ENCODE measurements around the gene OR52N2. TPM values are rescaled to one million over a fixed set of nuclear protein-coding genes. Genes with fewer than 3 reads are reported as not detected.

OR52N2 gene
- total and polyA plus RNA-seq, 2 donors (not counting 1 experiment from before 2014, with no cell fraction given) = not detected

DNA sequence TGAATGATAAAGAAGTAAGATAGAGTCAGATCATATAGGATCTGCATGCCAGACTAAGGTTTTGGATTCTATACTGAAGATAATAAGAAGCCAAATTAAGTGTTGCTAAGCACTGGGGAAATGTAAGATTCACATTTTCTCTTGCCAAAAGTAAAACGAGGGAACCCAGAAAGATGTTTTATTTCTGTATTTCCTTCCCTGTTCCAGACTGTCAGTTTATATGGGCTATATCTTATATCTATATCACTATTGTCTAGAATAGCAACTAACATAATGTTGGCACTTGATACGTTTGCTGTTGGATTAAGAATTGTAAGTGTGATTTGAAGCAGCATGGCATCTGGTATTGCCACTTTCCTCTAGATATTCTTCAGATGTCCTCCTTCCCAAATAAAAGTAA, 24.7 kb downstream of the OR52N2 start:
- Histone ChIP-seq H3K27ac (ENCODE audit: insufficient read depth, low read length) (no peak overlapping the region), H3K4me1 (ENCODE audit: control insufficient read depth, extremely low read depth, insufficient read depth, low read length) (no peaks in the 10 kb centered on the region), H2AFZ (ENCODE audit: low read length) (no peak overlapping the region), H4K20me1 (ENCODE audit: control insufficient read depth, extremely low read depth, insufficient read depth, low read length) (no peaks in the 10 kb centered on the region), H3K79me2 (ENCODE audit: control insufficient read depth, insufficient read depth, low read length) (no peaks in the 10 kb centered on the region), H3K4me2 (ENCODE audit: extremely low read depth, insufficient read depth, low read length) (no peak overlapping the region), H3K9ac (ENCODE audit: insufficient read depth, low read length) (no peak overlapping the region), H3K36me3 (ENCODE audit: control insufficient read depth, insufficient read depth, low read length) (no peaks in the 10 kb centered on the region), H3K4me3 (replicated peaks in 1 of 4; ENCODE audit: control extremely low read depth in 1 of 4, insufficient read depth in 1 of 4, low read depth in 3 of 4, low read length in 4 of 4) (no peak overlapping the region), H3K27me3 (ENCODE audit: control insufficient read depth, insufficient read depth, low read length) (no peaks in the 10 kb centered on the region), H3K9me3 (ENCODE audit: control insufficient read depth, insufficient read depth, low read depth, low read length) (no peaks in the 10 kb centered on the region)
- no peak for TF ChIP-seq EZH2 (IDR thresholded peaks at IDR 0.05; ENCODE audit: low read length, missing control alignments)
- no peak for TF ChIP-seq CTCF (conservative IDR thresholded peaks at IDR 0.05 in 1 of 2, IDR thresholded peaks at IDR 0.05 in 1 of 2; ENCODE audit: low read depth in 1 of 2, low read length in 2 of 2)
- no peak for DNase-seq (ENCODE audit: low read depth in 2 of 2)

GRCh38 chr11:5837695-5838094, 29.0 kb downstream of the OR52N2 start:
- no peak overlapping the region for H3K4me3 ChIP-seq (replicated peaks in 1 of 4; ENCODE audit: control extremely low read depth in 1 of 4, insufficient read depth in 1 of 4, low read depth in 3 of 4, low read length in 4 of 4)
- H3K9me3 ChIP-seq (ENCODE audit: control insufficient read depth, insufficient read depth, low read depth, low read length) = no peaks in the 10 kb centered on the region
- no peaks in the 10 kb centered on the region for H3K36me3 ChIP-seq (ENCODE audit: control insufficient read depth, insufficient read depth, low read length)
- no peak overlapping the region for H3K9ac ChIP-seq (ENCODE audit: insufficient read depth, low read length)
- TF ChIP-seq EZH2 (IDR thresholded peaks at IDR 0.05; ENCODE audit: low read length, missing control alignments) (no peak), CTCF (conservative IDR thresholded peaks at IDR 0.05 in 1 of 2, IDR thresholded peaks at IDR 0.05 in 1 of 2; ENCODE audit: low read depth in 1 of 2, low read length in 2 of 2) (no peak)
- no peak for DNase-seq (ENCODE audit: low read depth in 2 of 2)
- no peaks in the 10 kb centered on the region for H4K20me1 ChIP-seq (ENCODE audit: control insufficient read depth, extremely low read depth, insufficient read depth, low read length)
- H3K4me1 ChIP-seq (ENCODE audit: control insufficient read depth, extremely low read depth, insufficient read depth, low read length) = no peaks in the 10 kb centered on the region
- no peak overlapping the region for H3K4me2 ChIP-seq (ENCODE audit: extremely low read depth, insufficient read depth, low read length)
- H3K79me2 ChIP-seq (ENCODE audit: control insufficient read depth, insufficient read depth, low read length) = no peaks in the 10 kb centered on the region
- no peaks in the 10 kb centered on the region for H3K27me3 ChIP-seq (ENCODE audit: control insufficient read depth, insufficient read depth, low read length)
- no peak overlapping the region for H2AFZ ChIP-seq (ENCODE audit: low read length)
- no peak overlapping the region for H3K27ac ChIP-seq (ENCODE audit: insufficient read depth, low read length)

GRCh38 chr11:5841797-5842196, 33.1 kb downstream of the OR52N2 start, which contains the start of gene OR52E6:
TSS of gene OR52E6 (minus strand) at chr11:5841897. CDS start at chr11:5841897, 0 bp downstream.
- Histone ChIP-seq H3K27me3 (ENCODE audit: control insufficient read depth, insufficient read depth, low read length) (no peaks in the 10 kb centered on the region), H3K9me3 (ENCODE audit: control insufficient read depth, insufficient read depth, low read depth, low read length) (no peaks in the 10 kb centered on the region), H3K79me2 (ENCODE audit: control insufficient read depth, insufficient read depth, low read length) (no peaks in the 10 kb centered on the region), H4K20me1 (ENCODE audit: control insufficient read depth, extremely low read depth, insufficient read depth, low read length) (no peaks in the 10 kb centered on the region), H3K4me1 (ENCODE audit: control insufficient read depth, extremely low read depth, insufficient read depth, low read length) (no peaks in the 10 kb centered on the region), H3K36me3 (ENCODE audit: control insufficient read depth, insufficient read depth, low read length) (no peaks in the 10 kb centered on the region), H3K4me3 (replicated peaks in 1 of 4; ENCODE audit: control extremely low read depth in 1 of 4, insufficient read depth in 1 of 4, low read depth in 3 of 4, low read length in 4 of 4) (no peak within 1 kb of the TSS), H3K27ac (ENCODE audit: insufficient read depth, low read length) (no peak within 1 kb of the TSS), H3K4me2 (ENCODE audit: extremely low read depth, insufficient read depth, low read length) (no peak within 1 kb of the TSS), H2AFZ (ENCODE audit: low read length) (no peak within 1 kb of the TSS), H3K9ac (ENCODE audit: insufficient read depth, low read length) (no peak within 1 kb of the TSS)
- TF ChIP-seq CTCF (conservative IDR thresholded peaks at IDR 0.05 in 1 of 2, IDR thresholded peaks at IDR 0.05 in 1 of 2; ENCODE audit: low read depth in 1 of 2, low read length in 2 of 2) (no peak), EZH2 (IDR thresholded peaks at IDR 0.05; ENCODE audit: low read length, missing control alignments) (no peak)
- no peak for DNase-seq (ENCODE audit: low read depth in 2 of 2)
